Measurements from ENCODE around the gene PRR16.
"Not testable (repeated sequence)": the region's sequence is repeated elsewhere in the genome, so short reads cannot be mapped to it uniquely, and the experiment has no call there.

PRR16 gene

DNA sequence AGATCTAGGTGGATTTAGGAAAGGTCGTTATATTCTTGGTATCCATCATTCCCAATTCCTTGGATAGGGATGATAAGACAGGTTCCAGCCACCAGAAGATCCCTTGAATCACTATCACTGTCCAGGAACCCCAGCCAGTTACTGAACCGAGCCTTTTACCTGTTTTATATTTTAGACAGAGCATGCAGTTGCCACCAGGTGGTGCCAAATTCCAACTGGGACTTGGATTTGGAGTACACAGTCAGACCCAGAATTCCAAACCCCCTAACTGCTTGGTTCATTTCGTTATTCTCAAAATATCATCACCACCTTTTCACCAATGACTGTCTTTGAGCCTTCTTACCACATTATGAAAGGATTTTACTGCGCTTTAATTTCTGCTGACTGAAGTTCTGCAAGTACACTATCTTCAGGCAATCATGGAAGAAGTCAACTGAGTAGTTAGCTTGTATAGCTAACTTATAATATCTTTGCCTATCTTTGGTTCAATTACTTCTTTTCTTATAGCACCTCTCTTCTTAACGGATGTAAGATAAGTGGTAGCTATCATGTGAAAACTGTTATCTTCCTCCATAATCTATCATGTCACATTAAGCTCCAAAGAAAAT is 191.8 kb downstream of the PRR16 start:
- no peak for DNase-seq (ENCODE audit: low spot score)

DNA sequence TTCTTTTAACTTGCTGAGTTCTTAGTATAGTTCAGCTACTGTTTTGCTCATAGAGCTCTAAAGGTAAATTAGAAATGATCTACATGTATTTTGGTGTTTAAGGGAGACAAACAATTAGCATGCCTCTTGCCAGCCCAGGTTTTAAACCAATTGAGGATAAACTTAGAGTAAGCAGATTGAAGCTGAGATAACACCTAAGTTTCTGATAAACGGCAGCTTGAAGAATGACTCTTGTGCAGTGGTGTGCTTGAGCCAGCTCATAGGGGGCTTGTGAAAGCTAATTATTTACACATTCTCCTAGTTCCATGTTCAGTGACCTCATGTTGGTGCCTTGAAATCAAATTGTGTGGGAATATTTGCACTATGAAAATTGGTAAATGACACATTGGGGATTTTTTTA is 193.0 kb downstream of the PRR16 start:
- DNase-seq (ENCODE audit: low spot score), result no peak

DNA sequence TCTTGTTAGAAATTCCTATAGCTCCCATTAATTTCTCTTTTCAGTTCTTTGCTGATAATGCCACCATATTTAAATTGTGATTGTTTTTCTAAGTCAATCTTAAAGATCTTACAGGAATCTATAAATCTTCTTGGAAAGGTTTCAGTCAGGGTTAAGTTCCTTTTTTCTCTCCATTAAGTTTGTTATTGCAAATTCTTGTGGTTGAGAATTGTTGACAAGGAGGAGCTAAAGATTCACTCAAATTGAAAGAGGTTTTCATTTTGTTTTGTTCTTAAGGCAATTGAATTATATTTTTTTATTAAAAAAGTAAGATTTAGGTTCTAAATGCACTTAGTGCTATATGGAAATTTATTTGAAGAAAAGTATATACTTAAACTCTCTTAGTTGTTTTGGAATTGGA is 213.4 kb downstream of the PRR16 start:
- no peak for DNase-seq (ENCODE audit: low spot score)

DNA sequence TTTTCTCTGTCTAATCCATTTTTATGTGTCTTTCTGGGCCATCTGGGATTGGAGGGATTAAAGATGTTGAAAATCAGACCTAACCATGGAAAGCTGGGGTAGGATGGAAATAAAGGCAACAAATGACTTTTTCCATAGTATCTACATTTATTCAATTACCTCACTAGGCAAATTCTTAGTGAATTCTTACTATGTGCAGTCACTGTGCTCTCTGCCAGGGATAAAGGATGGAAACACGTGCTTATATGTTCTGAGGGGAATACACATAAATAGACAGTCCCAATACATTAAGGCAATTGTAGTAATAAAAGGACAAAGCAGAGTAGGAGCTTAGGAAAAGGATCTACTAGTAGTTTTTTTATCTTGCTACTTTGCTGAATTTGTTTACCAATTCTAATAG is 214.2 kb downstream of the PRR16 start:
- DNase-seq (ENCODE audit: low spot score), result peak; percentile 13

DNA sequence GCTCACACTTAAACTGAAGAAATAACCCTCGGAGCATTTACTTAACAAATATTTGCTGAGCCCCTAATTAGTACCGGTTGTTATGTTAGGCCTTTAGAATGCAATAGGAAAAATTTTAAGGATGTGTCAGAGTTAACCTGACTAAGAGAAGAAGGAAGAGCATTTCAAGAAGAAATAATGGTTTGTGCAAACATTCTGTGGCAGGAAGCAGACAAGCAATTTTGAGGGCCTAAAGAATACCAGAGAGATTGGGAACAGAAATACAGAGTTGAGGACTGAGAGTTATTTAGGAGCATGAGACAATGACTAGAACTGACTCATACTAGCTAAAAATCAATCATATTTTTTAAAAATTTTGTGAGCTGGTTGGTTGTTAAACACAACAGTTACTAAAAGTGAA is 218.8 kb downstream of the PRR16 start:
- DNase-seq (ENCODE audit: low spot score), result peak; percentile 20

DNA sequence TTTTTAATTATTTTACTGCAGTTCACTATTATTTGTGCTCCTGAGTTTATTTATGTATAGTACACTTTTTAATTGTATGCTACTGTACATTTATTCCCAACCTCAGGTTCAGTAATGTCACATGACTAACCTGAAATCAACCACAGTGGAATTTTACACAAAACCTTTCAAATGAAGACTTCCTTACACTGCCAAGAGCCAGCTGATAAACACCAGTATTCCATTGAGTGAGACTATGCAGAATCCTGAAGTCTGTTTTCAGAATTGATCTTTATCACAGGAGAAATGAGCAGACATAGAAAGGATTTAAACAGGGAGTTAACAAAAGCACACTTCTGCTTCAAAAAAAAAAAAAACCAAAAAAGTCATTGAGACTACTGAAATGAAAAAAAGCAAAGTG is 219.5 kb downstream of the PRR16 start:
- DNase-seq (ENCODE audit: low spot score), result no peak

DNA sequence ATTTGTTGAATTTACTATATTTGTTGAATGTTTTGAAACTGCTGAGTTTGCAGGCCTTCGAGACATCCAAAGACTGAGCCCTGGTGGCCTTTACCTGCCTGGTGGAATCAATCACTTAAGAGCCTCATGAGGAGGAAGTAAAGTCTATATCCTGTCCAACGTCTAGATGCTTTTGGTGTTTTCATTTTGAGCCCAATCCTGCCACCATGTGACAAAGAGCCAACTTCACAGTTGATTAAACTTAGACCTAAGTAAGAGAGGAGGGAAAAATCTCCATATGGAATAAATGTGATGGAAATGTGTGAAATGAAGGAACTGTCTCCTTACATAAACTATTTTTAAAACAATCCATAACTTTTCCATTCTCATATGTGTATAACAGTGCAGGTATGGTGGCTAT is 220.1 kb downstream of the PRR16 start:
- DNase-seq (ENCODE audit: low spot score), result no peak

DNA sequence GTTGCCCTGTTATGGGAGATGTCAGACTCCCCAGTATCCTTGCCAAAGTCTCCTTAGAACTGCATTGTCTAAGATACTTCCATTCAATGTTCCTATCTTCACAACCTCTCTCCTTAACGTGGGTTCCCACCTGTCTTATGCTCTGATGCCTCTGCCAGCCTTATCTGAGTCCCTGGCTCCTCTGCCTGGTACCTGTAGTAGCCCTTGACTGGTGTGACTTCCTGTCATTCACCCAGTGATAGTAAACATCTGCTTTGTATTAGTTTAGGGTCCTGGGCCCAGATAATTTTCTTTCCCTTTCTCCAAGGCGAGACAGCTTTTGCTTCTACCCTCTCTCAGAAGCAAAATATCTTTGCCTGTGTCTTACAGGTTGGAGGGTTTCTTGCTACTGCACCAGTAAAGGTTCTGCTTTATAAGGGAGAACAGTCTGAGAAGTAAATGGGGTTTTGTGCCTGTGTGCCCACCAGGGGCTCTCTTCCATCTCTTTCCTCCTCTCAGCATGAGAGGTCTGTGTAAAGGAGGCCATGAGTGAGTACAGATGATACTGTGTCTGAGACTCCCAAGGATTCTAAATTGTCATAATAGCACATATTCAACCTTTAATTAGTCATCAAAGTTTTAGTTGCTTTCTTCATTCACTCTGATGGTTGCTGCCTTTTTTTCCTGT is 220.8 kb downstream of the PRR16 start:
- no peak for DNase-seq (ENCODE audit: low spot score)

DNA sequence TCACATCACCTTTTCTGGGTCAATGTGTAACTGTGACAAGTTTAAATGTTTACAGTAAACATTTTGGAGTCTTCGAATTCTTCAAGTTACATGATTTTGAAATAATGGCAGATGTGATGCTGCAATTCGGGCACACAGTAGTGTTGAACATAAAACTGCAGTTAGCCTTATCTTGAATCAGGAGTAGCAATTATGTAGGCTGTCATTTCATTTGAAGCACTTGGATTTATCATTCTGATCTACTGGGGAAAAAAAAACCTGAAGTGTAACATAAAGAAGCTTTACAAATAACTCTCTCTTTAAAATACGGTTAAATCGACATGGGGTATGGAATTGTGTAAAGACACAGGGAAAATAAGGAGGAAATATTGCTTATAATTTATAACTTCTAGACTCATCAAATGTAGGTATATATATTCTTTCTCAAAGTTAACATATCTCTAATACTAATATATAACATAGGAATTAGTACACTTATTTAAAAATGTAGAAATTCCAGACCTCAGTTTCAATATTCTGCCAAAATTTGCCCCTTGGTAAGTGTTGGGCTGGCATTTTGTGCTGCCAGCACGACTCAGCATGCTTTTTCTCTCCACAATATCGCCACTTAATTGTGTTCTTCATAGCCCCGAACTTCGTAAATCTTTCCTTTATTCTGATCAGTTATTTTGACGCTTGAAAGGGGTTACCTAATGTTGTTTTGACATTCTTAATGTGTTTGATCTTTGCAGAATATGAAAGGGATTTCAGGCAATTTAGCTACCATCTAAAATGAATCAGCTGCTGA is 226.7 kb downstream of the PRR16 start:
- DNase-seq (ENCODE audit: low spot score), result no peak

DNA sequence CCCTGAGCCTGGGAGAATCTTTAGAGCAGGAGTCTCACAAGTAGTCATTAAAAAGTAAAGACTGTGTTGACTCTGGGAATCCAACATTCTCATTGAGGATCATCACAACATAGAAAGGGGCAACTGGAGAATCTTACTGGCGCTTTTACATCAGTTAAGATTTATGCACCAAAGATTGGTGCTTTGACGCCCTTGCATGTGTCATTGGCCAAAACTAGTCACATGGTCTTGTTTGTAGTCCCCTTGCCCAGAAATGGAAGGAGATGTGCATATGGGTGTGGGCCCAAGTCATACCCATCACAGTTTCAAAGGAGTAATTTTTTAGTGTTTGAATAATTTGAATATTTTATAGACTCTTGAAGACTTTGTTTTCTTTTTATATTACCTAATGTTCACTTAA is 228.2 kb downstream of the PRR16 start:
- DNase-seq (ENCODE audit: low spot score), result no peak

DNA sequence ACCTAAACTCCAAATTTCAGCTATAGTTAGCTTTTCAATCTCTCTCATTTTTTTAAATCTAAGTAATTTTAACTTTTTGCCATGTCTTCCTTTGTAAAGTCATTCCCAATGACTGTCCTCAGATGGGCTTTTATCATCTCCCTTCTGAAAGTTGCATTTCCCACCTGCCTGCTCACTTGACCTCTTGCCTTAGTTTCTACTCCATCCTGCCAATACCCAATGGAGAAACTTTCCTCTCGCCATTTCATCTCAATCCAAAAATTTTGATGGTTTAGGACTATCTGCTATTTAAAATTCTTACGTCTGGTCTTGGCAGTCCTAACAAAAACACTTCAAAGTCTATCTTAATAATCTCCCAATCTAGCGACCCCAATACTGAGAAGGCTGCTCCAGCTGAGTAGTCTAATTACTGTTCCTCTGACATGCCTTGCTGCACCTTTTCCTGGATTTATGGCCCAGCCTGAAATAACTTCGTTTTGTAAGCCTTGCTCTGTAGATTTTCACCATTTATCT is 231.3 kb downstream of the PRR16 start:
- DNase-seq (ENCODE audit: low spot score), result no peak

DNA sequence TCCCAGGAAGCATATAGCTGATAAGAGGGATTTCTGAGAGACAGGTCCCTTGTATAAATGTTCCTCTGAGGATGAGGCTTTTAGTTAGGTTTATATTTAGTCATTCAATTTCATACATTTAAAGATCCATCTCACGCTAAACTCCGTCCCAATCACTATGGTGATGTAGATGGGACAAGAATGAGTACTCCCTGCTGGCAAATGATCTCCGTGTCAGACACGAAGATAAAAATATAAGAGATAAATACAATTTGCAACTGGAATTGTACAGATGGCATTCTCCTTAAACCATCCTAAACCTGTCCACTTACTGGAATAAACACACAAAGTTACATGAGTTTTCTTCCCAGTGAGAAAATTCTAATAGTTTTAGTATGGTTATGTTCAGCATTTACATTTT is 233.0 kb downstream of the PRR16 start:
- no peak for DNase-seq (ENCODE audit: low spot score)

DNA sequence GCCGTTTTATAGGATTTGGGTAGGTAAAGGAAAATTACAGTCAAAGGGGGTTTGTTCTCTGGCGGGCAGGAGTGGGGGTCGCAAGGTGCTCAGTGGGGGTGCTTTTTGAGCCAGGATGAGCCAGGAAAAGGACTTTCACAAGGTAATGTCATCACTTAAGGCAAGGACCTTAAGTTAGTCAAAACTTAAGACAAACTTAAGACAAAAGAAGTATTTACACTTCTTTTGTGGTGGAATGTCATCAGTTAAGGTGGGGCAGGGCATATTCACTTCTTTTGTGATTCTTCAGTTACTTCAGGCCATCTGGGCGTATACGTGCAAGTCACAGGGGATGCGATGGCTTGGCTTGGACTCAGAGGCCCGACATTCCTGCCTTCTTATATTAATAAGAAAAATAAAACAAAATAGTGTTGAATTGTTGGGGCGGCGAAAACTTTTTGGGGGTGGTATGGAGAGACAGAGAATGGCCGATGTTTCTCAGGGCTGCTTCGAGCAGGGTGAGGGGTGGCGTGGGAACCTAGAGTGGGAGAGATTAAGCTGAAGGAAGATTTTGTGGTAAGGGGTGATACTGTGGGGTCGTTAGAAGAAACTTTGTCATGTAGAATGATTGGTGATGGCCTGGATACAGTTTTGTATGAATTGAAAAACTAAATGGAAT is 233.7 kb downstream of the PRR16 start:
- DNase-seq (ENCODE audit: low spot score), result not testable (repeated sequence)

DNA sequence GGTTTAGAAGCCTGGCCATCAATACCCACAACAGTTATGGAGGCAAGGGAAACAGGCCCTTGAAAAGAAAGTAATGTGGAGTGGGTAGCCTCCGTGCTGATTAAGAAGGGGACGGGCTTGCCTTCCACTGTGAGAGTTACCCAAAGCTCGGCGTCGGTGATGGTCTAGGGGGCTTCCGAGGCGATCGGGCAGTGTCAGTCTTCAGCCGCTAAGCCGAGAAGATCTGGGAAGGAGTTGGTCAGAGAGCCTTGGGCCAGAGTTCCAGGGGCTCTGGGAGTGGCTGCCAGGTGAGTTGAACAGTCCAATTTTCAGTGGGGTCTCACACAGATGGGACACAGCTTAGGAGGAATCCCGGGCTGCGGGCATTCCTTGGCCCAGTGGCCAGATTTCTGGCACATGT is 236.6 kb downstream of the PRR16 start:
- DNase-seq (ENCODE audit: low spot score), result not testable (repeated sequence)

DNA sequence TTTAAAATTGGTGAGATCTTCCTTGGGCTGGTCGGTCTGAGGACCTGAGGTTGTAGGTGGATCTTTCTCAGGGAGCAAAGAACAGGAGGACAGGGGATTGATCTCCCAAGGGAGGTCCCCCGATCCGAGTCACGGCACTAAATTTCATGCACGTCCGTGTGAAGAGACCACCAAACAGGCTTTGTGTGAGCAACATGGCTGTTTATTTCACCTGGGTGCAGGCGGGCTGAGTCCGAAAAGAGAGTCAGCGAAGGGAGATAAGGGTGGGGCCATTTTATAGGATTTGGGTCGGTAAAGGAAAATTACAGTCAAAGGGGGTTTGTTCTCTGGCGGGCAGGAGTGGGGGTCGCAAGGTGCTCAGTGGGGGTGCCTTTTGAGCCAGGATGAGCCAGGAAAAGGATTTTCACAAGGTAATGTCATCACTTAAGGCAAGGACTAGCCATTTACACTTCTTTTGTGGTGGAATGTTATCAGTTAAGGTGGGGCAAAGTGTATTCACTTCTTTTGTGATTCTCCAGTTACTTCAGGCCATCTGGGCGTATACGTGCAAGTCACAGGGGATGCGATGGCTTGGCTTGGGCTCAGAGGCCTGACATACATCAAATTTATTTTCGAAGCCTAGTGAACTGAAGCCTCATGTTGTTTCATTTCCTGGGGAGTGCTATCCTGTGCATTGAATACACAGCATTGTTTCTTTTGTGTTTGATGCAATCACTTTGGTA is 238.9 kb downstream of the PRR16 start:
- DNase-seq (ENCODE audit: low spot score), result not testable (repeated sequence)

DNA sequence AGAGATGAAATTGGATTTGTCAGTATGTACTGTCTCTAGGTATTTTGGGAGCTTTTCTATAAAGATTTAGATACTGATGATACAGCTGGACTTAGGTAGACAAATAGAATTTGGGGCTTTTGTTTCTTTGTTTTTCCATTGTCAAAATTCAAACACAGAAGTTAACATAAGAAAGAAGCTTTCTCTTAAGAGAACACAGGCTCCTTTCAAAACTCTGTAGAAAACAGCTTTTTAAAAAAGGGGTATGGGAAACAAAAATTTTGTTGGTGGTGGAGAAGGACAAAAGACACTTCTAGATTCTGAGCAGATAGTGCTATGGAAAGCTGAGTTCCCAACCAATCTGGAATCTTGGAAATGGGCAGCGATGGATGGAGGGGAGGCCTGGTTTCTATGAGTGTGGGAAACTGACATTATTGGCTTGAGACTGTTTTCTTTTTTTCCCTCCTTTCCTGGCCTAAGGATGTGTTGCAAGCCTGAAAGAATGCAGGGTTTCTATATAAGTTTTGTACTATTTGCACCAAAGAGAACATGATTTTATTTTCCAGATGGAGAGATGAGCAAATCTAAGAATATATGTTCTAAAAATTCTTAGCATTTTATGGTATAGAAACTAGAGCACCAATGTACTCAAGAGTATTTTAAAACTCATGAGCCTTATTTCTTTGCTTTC is 240.0 kb downstream of the PRR16 start:
- no peak for DNase-seq (ENCODE audit: low spot score)

DNA sequence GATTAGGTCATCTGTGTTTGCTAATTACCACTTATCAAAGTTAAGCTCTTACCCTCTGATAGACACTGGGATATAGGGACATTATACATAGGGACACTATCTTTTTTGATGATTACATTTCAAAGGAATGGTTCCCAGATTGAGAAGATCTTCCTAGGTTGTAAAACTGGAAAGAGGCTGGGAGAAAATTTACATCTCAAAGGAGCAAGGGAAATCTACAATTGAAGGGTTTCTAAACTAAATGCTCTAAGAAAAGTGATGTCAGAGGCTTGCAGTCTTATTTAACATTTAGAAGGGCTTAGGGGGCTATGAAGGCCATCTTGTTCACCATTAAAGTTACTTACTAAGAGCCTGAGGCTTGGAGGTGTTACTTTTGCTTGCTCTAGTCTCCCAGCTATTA is 242.8 kb downstream of the PRR16 start:
- DNase-seq (ENCODE audit: low spot score), result no peak

DNA sequence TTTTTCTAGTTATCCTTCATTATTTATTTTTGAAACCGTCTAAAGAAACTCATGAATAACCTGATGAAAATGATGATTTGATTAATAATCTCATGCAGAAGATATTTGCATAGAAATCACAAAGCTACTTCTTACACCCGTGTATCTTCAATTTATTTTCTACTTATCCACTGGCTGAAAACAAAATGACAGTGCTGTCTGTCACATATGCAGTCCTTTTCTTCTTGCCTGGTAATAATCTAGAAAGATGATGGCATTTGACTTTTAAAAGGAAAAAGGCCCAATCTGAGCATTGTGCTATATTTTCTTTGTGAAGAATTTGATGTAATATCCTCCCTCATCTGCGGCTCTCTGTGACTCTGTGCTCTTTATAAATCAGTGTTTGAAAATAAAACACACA is 253.3 kb downstream of the PRR16 start:
- DNase-seq (ENCODE audit: low spot score), result no peak

DNA sequence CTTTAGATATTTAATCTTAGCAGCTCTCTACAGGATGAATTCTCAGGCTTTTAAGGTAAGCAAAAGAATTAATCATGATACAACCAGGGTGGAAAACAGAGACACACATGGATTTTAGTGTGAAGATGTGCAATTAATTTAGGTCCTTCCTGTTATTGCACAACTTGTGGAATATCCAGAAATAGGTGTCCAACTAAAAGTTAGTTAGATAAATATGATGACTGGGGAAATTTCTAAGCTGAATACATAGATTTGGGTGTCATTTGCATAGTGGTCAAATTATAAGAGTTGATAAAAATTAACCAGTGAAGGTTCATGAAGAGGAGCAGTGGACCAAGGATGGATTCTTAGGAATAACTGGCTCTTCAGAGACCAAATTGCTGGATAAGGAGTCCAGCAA is 266.1 kb downstream of the PRR16 start:
- no peak for DNase-seq (ENCODE audit: low spot score)

DNA sequence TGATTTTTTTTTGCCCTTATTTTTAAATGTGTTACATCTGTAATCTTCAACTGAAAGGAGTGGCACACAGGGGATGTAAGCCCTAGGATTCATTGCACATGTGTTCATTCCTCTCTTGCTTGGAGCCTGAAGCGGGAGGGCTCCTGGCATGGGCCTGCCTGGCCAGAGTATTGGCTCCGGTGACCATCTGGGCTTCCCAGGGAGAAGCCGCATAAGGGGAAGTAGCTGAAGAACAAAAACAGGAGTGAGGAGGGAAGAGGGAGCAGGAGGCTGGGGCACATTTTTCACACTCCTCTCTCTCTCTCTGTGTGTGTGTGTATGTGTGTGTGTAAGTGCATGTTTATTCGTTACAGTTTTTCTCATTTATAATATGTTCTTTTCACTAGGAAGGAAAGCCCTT is 269.9 kb downstream of the PRR16 start:
- no peak for DNase-seq (ENCODE audit: low spot score)

DNA sequence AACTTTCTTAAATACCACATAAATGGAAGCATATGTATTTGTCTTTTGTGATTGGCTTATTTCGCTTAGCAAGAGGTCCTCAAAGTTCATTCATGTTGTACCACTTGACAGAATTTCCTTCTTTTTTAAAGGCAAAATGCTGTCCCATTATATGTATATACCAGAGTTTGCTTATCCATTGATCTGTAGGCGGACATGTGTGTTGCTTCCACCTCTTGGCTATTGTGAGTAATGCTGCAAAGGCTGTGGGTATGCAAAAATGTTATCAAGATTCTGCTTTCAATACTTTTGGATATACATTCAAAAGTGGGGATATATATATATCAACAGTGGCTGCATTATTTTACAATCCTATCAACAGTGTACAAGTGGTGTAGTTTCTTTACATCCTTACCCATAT is 271.0 kb downstream of the PRR16 start:
- DNase-seq (ENCODE audit: low spot score), result no peak
